Neural crest cell (in vitro differentiated cells): ENCODE results near the gene SURF1. TPM values are rescaled to one million over a fixed set of nuclear protein-coding genes. Genes with fewer than 3 reads are reported as not detected.
A peak's percentile ranks its signal among the peaks of the same experiment; 100 is the strongest.

Experiments used
- DNase-seq: peaks from one replicate; pipeline ENCODE4 v3.0.0; 2021; ENCODE audit warnings: low read depth, mixed read lengths, low spot score
- H3K27ac Mint-ChIP-seq: one replicate; pipeline ENCODE4 v1.8.0; 2021; ENCODE audit warnings: mild to moderate bottlenecking, mixed read lengths; ENCODE audit not compliant: unreplicated experiment
- H3K27me3 Mint-ChIP-seq: 2 replicates; pipeline ENCODE4 v1.8.0; 2021; ENCODE audit warnings: low read depth, mild to moderate bottlenecking, mixed read lengths
- H3K36me3 Mint-ChIP-seq: 2 replicates; pipeline ENCODE4 v1.8.0; 2021; ENCODE audit warnings: low read depth, mild to moderate bottlenecking, mixed read lengths
- H3K4me1 Mint-ChIP-seq: 2 replicates; pipeline ENCODE4 v1.8.0; 2021; ENCODE audit warnings: mixed read lengths
- H3K4me3 Mint-ChIP-seq: one replicate; pipeline ENCODE4 v1.8.0; 2021; ENCODE audit warnings: mild to moderate bottlenecking, mixed read lengths
- H3K9me3 Mint-ChIP-seq: 2 replicates; pipeline ENCODE4 v1.8.0; 2021; ENCODE audit warnings: mixed read lengths
- CTCF ChIP-seq: fragments of 200-600 bp; sonication (generic); conservative IDR thresholded peaks from 2 replicates; pipeline ENCODE4 v1.5.0; 2021; ENCODE audit warnings: antibody characterized with exemption, mild to moderate bottlenecking
- long read RNA-seq: library from polyadenylated mRNA; unstranded; transcript quantifications from one replicate; pipeline ENCODE4 v2.0.0, GENCODE V29; 2020
- total RNA-seq: library from RNA; stranded (reverse); gene quantifications from 2 replicates; pipeline ENCODE4 v1.2.1, GENCODE V29; 2021

The SURF1 gene
- total RNA-seq = 32.0 and 32.1 TPM in 2 replicates
- long read RNA-seq, partial matches to known transcripts = 0 of 3 reads
- long read RNA-seq, other reads (novel, unspliced or antisense) = 1 of 3 reads

- H3K36me3 Mint-ChIP-seq = peaks cover 14% of the 10 kb centered on the region
- TF ChIP-seq CTCF = no peak
- H3K4me3 Mint-ChIP-seq = peak within 1 kb of the TSS; percentile 96
- H3K9me3 Mint-ChIP-seq = no peaks in the 10 kb centered on the region
- H3K27me3 Mint-ChIP-seq = peaks cover 8% of the 10 kb centered on the region
- peak within 1 kb of the TSS; percentile 71 for H3K27ac Mint-ChIP-seq
- peaks cover 21% of the 10 kb centered on the region for H3K4me1 Mint-ChIP-seq
- peak; percentile 78 for DNase-seq
Observed at GRCh38 chr9:133356391-133357091, at the start of gene SURF1, which contains the start of gene SURF2. SURF1 (minus strand) TSS chr9:133356487; CDS start chr9:133356453, 34 bp downstream. SURF2 (plus strand) TSS chr9:133356550; CDS start chr9:133356593, 43 bp downstream.

- H3K36me3 Mint-ChIP-seq = peaks cover 10% of the 10 kb centered on the region
- H3K4me1 Mint-ChIP-seq = no peaks in the 10 kb centered on the region
- no peak for TF ChIP-seq CTCF
- H3K27ac Mint-ChIP-seq = no peak overlapping the region
- H3K27me3 Mint-ChIP-seq = no peaks in the 10 kb centered on the region
- no peaks in the 10 kb centered on the region for H3K9me3 Mint-ChIP-seq
- H3K4me3 Mint-ChIP-seq = no peak overlapping the region
- no peak for DNase-seq
Observed at GRCh38 chr9:133405508-133406438, 49.5 kb upstream of the SURF1 start.

- H3K4me1 Mint-ChIP-seq = no peaks in the 10 kb centered on the region
- TF ChIP-seq CTCF = no peak
- H3K4me3 Mint-ChIP-seq = no peak overlapping the region
- H3K27me3 Mint-ChIP-seq = no peaks in the 10 kb centered on the region
- no peaks in the 10 kb centered on the region for H3K9me3 Mint-ChIP-seq
- H3K27ac Mint-ChIP-seq = peak overlapping the region; percentile 67
- H3K36me3 Mint-ChIP-seq = peaks cover 6% of the 10 kb centered on the region
- DNase-seq = no peak
Observed at GRCh38 chr9:133404454-133405002, 48.2 kb upstream of the SURF1 start.

GRCh38 chr9:133403766-133404453, 47.6 kb upstream of the SURF1 start:
- Mint-ChIP-seq H3K27me3 (no peaks in the 10 kb centered on the region), H3K36me3 (peaks cover 6% of the 10 kb centered on the region), H3K4me1 (no peaks in the 10 kb centered on the region), H3K4me3 (no peak overlapping the region), H3K27ac (no peak overlapping the region), H3K9me3 (no peaks in the 10 kb centered on the region)
- peak; percentile 66 for TF ChIP-seq CTCF
- no peak for DNase-seq

GRCh38 chr9:133402689-133403088, 46.4 kb upstream of the SURF1 start:
- Mint-ChIP-seq H3K27me3 (no peaks in the 10 kb centered on the region), H3K27ac (no peak overlapping the region), H3K9me3 (no peaks in the 10 kb centered on the region), H3K36me3 (peaks cover 6% of the 10 kb centered on the region), H3K4me3 (no peak overlapping the region), H3K4me1 (no peaks in the 10 kb centered on the region)
- TF ChIP-seq CTCF = no peak
- DNase-seq = no peak
